Suppressor macrophage treated with lipopolysaccharide for 4 hours (primary cell): ENCODE results near the gene BRMS1L.
"Not testable (repeated sequence)": the region's sequence is repeated elsewhere in the genome, so short reads cannot be mapped to it uniquely, and the experiment has no call there.

ENCODE experiments used
- DNase-seq: peaks from one replicate; pipeline ENCODE4 v3.0.0-alpha.2; 2020

The BRMS1L gene

DNA sequence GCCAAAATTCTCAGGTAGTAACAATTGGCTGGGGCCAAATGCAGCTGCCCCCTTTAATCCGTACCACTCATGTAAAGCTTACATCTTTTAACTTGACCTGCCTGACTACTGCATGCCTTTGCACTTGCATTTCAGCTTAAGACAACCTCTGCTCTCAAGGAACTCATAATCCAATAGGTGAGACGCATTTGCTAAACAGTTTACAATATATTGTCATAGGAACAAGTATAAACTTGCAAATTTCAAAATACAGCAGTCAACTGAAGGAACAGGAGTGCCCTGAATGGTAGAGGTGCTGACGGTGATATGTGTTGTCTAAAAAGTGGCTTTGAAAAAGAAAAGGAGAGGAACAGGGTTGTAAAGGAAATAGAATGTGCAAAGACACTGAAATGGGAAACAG, 3.6 kb upstream of the BRMS1L start:
- no peak for DNase-seq

DNA sequence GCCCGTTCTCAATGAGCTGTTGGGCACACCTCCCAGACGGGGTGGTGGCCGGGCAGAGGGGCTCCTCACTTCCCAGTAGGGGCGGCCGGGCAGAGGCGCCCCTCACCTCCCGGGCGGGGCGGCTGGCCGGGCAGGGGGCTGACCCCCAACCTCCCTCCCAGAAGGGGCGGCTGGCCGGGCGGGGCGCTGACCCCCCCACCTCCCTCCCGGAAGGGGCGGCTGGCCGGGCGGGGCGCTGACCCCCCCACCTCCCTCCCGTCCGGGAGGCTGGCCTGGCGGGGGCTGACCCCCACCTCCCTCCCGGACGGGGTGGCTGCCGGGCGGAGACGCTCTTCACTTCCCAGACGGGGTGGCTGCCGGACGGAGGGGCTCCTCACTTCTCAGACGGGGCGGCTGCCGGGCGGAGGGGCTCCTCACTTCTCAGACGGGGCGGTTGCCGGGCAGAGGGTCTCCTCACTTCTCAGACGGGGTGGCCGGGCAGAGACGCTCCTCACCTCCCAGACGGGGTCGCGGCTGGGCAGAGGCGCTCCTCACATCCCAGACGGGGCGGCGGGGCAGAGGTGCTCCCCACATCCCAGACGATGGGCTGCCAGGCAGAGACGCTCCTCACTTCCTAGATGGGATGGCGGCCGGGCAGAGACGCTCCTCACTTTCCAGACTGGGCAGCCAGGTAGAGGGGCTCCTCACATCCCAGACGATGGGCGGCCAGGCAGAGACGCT, 1.5 kb upstream of the BRMS1L start:
- DNase-seq = not testable (repeated sequence)

- DNase-seq = no peak
Observed at GRCh38 chr14:35825968-35826217, 245 bp upstream of the BRMS1L start.

DNA sequence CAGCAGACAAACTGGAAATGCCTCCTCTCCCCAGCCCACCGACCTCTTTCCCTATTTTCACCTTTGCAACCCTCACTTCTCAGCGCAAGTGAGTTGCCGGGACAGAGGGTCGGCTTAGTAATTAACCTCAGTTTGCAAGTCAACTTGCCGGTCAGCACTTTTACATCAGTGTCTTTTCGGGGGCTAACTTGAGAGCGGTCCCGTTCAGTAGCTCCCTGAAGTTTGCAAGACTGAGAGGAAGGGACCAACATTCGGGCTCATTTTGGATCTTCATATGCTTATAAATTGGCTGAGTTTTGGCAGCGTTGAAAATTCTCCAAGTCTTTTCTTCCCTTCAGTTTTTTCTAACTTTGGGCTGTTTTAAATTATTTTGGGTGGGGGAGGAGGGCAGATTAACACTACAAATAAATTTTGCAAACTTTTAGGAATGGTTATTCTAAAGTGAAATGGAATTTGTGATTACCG, 846 bp downstream of the BRMS1L start:
- no peak for DNase-seq

- no peak for DNase-seq
Observed at GRCh38 chr14:35827678-35828472, 1.7 kb downstream of the BRMS1L start.

DNA sequence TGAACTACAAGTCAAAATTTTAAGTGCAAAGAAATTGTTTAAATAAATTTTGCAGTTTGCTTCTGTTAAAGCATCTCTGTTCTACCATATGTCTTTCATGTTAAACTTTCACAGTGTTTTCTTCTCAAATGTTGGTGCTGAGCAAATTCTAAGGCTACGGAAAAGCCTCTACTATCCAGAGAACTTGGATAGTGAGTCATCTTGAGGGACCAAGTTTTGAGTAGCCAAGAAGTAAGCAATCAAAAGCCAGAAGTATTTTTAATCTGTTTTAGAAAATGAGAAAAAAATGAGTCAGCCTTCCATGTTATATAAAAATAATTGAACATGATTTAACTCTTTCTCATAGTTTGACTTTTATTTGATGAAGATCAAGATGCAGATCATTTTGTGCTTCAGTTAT, 3.3 kb downstream of the BRMS1L start:
- no peak for DNase-seq

GRCh38 chr14:35835208-35835982, 9.3 kb downstream of the BRMS1L start:
- DNase-seq = no peak

DNA sequence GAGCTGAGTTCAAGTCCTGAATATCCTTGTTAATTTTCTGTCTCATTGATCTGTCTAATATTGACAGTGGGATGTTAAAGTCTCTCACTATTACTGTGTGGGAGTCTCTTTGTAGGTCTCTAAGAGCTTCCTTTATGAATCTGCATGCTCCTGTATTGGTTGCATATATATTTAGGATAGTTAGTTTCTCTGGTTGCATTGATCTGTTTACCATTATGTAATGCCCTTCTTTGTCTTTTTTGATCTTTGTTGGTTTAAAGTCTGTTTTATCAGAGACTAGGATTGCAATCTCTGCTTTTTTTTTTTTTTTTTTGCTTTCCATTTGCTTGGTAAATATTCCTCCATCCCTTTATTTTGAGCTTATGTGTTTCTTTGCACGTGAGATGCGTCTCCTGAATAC, 15.6 kb downstream of the BRMS1L start:
- not testable (repeated sequence) for DNase-seq

DNA sequence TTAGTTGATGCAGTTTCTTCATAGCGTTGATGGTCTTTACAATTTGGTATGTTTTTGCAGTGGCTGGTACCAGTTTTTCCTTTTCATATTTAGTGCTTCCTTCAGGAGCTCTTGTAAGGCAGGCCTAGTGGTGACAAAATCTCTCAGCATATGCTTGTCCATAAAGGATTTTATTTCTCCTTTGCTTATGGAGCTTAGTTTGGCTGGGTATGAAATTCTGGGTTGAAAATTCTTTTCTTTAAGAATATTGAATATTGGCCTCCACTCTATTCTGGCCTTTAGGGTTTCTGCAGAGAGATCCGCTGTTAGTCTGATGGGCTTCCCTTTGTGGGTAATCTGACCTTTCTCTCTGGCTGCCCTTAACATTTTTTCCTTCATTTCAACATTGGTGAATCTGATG, 16.1 kb downstream of the BRMS1L start:
- not testable (repeated sequence) for DNase-seq

- no peak for DNase-seq
Observed at GRCh38 chr14:35844494-35844893, 18.4 kb downstream of the BRMS1L start.

DNA sequence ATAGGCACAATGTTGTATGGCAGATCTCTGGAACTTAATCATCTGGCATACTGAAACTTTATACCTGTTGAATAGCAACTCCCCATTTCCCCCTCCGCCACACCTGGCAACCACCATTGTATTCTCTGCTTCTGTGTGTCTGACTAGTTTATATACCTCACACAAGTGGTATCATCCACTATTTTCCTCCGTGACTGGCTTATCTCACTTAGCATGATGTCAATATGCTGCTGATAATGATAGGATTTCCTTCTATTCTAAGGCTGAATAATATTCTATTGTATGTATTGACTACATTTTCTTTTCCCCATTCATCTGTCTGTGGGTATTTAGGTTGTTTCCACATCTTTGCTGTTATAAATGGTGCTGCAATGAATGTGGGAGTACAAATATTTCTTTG, 21.5 kb downstream of the BRMS1L start:
- no peak for DNase-seq

GRCh38 chr14:35849122-35849521, 23.0 kb downstream of the BRMS1L start:
- DNase-seq = no peak

DNA sequence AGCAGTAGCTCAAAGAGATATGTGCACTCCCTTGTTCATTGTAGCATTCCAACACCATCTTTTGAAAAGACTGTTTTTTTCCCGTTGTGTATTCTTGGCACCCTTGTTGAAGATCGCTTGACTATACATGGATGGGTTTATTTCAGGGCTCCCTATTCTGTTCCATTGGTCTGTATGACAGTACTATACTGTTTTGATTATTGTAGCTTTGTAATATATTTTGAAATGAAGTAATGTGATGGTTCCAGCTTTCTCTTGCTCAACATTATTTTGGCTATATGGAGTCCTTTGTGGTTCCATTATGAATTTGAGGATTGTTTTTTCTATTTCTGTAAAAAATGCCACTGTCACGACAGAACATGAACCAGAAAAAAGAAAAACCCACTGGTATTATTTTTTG, 25.7 kb downstream of the BRMS1L start:
- no peak for DNase-seq

GRCh38 chr14:35853225-35853624, 27.1 kb downstream of the BRMS1L start:
- DNase-seq = no peak

- DNase-seq = no peak
Observed at GRCh38 chr14:35854696-35855270, 28.6 kb downstream of the BRMS1L start.

DNA sequence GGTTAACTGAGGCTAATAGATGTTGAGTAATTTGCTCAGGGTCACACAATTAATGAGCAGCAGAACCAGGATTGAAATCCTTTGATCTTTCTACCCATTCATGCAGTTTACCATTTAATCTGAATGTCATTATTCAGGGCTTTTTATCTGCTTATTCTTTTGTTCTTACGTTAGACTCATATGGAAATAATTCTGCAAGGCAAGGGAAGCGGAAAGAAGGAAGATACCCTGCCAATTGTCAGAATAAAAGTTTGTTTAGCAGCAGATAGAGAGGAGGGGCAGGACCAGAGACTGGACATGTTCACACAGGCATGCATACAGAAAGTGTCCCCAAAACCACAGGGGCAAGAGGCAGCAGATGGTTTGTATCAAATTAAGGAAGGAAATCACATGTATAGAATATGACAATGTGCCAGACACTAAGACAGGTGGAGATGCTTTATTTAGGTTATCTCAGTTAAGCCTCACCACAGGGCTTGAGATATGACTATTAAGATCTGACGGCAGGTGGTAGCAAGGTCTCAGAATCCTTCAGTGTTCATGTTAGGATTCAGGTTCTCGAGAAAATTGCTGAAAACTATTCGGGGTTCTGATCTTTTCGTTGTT, 29.8 kb downstream of the BRMS1L start:
- DNase-seq = no peak

DNA sequence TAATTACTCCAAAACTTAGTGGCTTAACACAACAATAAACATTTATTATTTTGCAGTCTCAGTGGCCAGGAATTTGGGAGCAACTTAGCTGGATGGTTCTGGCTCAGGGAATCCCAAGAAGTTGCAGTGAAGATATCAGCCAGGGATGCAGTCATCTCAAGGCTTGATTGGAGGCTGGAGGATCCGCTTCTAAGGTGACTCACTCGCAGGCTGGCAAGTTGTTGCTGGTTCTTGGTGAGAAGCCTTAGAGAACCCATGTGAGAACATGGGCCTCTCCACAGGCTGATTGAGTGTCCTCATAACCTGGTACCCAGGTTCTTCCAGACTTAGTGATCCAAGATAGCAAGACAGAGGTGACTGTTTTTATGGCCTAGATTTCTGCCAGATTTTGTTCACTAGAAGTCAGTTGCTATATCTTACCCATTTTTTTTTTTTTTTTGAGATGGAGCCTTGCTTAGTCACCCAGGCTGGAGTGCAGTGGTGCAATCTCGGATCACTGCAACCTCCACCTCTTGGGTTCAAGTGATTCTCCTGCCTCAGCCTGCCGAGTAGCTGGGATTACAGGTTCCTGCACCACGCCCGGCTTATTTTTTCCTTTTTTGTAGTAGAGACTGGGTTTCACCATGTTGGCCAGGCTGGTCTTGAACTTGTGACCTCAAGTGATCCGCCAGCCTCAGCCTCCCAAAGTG, 32.5 kb downstream of the BRMS1L start:
- no peak for DNase-seq

GRCh38 chr14:35861204-35861868, 35.2 kb downstream of the BRMS1L start:
- DNase-seq = no peak

GRCh38 chr14:35865611-35866324, 39.6 kb downstream of the BRMS1L start:
- peak; percentile 54 for DNase-seq

DNA sequence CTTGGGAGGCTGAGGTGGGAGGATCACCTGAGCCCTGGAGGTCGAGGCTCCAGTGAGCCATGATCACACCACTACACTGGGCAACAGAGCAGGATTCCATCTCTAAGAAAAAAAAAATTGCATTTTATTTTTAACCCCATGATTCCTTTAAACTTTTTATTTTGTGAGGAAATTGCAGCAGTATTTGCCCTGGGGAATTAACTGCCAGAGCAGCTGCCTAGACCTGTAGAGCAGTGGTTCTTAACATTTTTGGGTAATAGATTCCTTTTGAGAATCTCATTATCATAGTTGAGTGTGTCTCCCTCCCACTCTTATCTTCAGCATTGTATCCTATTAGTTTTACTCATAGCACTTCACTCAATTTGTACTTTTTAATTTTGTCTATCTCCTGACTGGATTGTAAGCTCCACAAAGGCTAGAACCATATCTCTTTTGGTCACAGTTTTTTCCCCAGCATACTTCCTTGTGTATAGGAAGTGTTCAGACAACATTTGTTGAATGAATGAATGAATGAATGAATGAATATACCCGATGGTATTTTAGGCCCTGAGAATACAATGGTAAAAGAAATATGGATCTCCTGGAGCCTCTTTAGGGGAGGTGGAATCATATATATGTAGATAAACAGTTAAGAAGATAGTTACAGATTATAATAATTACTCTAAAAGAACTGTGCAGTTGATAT, 40.6 kb downstream of the BRMS1L start:
- no peak for DNase-seq

- no peak for DNase-seq
Observed at GRCh38 chr14:35867280-35867629, 41.1 kb downstream of the BRMS1L start.
